PC-9 (cell line): ENCODE measurements around the gene ADARB2. TPM values are rescaled to one million over a fixed set of nuclear protein-coding genes. Genes with fewer than 3 reads are reported as not detected.
"Not testable (repeated sequence)": the region's sequence is repeated elsewhere in the genome, so short reads cannot be mapped to it uniquely, and the experiment has no call there.

Experiments used
- BruUV-seq: library from RNA; stranded (reverse); fragments of 400-500 nt; replicated peaks from 2 replicates; lab custom pipeline; 2021; lab: Mats Ljungman, UMichigan
- CTCF ChIA-PET: fragments of 300-600 bp; sonication (Branson Sonifier 250); formaldehyde crosslinking; loops from one replicate; lab custom pipeline; 2022; ENCODE audit warnings: antibody characterized with exemption; lab: Charles Lee
- POLR2A ChIA-PET: fragments of 300-600 bp; sonication (Branson Sonifier 250); formaldehyde crosslinking; loops from one replicate; lab custom pipeline; 2022; ENCODE audit warnings: antibody characterized with exemption; ENCODE audit not compliant: unreplicated experiment; lab: Charles Lee
- DNase-seq, 2 experiments: peaks; one replicate each; pipeline versions ENCODE4 v3.0.0 to v3.0.0-alpha.2; 2015 to 2022; ENCODE audit warnings: mixed read lengths in 1 of 2
- H2AFZ ChIP-seq: fragments of 200-600 bp; sonication (generic); 2 replicates; pipeline ENCODE4 v1.8.1; 2017; ENCODE audit warnings: antibody characterized with exemption
- H3F3A ChIP-seq: fragments of 200-600 bp; sonication (generic); 2 replicates; pipeline ENCODE4 v1.8.1; 2017; ENCODE audit warnings: antibody characterized with exemption, mild to moderate bottlenecking, low read depth; ENCODE audit not compliant: insufficient read depth
- H3K27ac ChIP-seq: fragments of 200-600 bp; sonication (generic); 2 replicates; pipeline ENCODE4 v1.6.1; 2016; ENCODE audit warnings: mixed run types
- H3K27me3 ChIP-seq: fragments of 200-600 bp; sonication (generic); 2 replicates; pipeline ENCODE4 v1.6.1; 2016; ENCODE audit warnings: low read depth, mixed run types; ENCODE audit not compliant: insufficient read depth
- H3K36me3 ChIP-seq: fragments of 200-600 bp; sonication (generic); 2 replicates; pipeline ENCODE4 v1.6.1; 2016; ENCODE audit warnings: low read depth, mixed run types
- H3K4me1 ChIP-seq: fragments of 200-600 bp; sonication (generic); replicated peaks from 2 replicates; pipeline ENCODE4 v1.6.1; 2016; ENCODE audit warnings: mixed run types; ENCODE audit not compliant: insufficient read depth
- H3K4me2 ChIP-seq: fragments of 200-600 bp; sonication (generic); 2 replicates; pipeline ENCODE4 v1.6.1; 2017; ENCODE audit warnings: mixed run types
- H3K4me3 ChIP-seq: fragments of 200-600 bp; sonication (generic); 2 replicates; pipeline ENCODE4 v1.6.1; 2016; ENCODE audit warnings: mixed run types
- H3K79me2 ChIP-seq: fragments of 200-600 bp; sonication (generic); 2 replicates; pipeline ENCODE4 v1.6.1; 2017; ENCODE audit warnings: low read depth, mixed run types
- H3K9me2 ChIP-seq: fragments of 200-600 bp; sonication (generic); 2 replicates; pipeline ENCODE4 v1.8.1; 2017; ENCODE audit warnings: mild to moderate bottlenecking; ENCODE audit not compliant: insufficient read depth
- H3K9me3 ChIP-seq: fragments of 200-600 bp; sonication (generic); 2 replicates; pipeline ENCODE4 v1.8.1; 2016; ENCODE audit warnings: low read depth; ENCODE audit not compliant: insufficient read depth
- H4K20me1 ChIP-seq: fragments of 200-600 bp; sonication (generic); 2 replicates; pipeline ENCODE4 v1.8.1; 2017; ENCODE audit not compliant: insufficient read depth
- EZH2 ChIP-seq: fragments of 200-600 bp; sonication (generic); IDR thresholded peaks from 2 replicates; pipeline ENCODE4 v1.8.0; 2017; ENCODE audit warnings: antibody characterized with exemption, low read depth
- intact Hi-C: fragments of 100-400 bp; cut with micrococcal nuclease; formaldehyde crosslinking; loops from one replicate; pipeline ENCODE4 v1.10.0; 2022; ENCODE audit not compliant: unreplicated experiment
- total RNA-seq: library from RNA; stranded (reverse); gene quantifications from 2 replicates; pipeline ENCODE4 v1.2.3, GENCODE V29; 2021
- TF ChIP-seq, protein P1 (sequence below): fragments of 200-600 bp; sonication (generic); conservative IDR thresholded peaks from 2 replicates; pipeline ENCODE4 v1.6.1; 2017; ENCODE audit warnings: mixed run types, antibody characterized with exemption, mild to moderate bottlenecking, moderate library complexity

ADARB2 gene
- total RNA-seq, 1 experiment from 2014 or later: not detected

DNA sequence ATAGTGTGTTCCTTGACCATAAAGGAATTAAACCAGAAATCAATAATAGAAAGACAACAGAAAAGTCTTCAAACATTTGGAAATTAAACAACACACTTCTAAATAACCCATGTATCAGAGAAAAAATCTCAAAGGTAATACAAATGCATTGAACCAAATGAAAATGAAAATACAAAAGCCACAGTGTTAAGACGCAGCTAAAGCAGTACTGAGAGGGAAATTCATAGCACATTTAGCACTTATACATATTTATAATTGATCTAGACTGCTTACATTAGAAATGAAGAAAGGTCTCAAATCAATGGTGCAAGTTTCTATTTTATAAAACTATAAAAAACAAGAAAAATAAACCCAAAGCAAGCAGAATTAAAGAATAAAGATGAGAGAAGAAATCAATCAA is 306.1 kb downstream of the ADARB2 start:
- no peak overlapping the region for H3K4me2 ChIP-seq
- no peaks in the 10 kb centered on the region for H3K9me2 ChIP-seq
- TF ChIP-seq, protein P1, sequence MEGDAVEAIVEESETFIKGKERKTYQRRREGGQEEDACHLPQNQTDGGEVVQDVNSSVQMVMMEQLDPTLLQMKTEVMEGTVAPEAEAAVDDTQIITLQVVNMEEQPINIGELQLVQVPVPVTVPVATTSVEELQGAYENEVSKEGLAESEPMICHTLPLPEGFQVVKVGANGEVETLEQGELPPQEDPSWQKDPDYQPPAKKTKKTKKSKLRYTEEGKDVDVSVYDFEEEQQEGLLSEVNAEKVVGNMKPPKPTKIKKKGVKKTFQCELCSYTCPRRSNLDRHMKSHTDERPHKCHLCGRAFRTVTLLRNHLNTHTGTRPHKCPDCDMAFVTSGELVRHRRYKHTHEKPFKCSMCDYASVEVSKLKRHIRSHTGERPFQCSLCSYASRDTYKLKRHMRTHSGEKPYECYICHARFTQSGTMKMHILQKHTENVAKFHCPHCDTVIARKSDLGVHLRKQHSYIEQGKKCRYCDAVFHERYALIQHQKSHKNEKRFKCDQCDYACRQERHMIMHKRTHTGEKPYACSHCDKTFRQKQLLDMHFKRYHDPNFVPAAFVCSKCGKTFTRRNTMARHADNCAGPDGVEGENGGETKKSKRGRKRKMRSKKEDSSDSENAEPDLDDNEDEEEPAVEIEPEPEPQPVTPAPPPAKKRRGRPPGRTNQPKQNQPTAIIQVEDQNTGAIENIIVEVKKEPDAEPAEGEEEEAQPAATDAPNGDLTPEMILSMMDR: no peak
- no peak for TF ChIP-seq EZH2
- H3K36me3 ChIP-seq: no peaks in the 10 kb centered on the region
- H3K27ac ChIP-seq: no peak overlapping the region
- ChIA-PET POLR2A (no interaction called here), CTCF (no interaction called here)
- H3K79me2 ChIP-seq: no peaks in the 10 kb centered on the region
- H3K27me3 ChIP-seq: peaks cover 47% of the 10 kb centered on the region
- no peaks in the 10 kb centered on the region for H3F3A ChIP-seq
- H3K4me3 ChIP-seq: no peak overlapping the region
- DNase-seq: no peak
- no peaks in the 10 kb centered on the region for H3K9me3 ChIP-seq
- no TSS peak for BruUV-seq
- no peaks in the 10 kb centered on the region for H3K4me1 ChIP-seq
- no peak overlapping the region for H2AFZ ChIP-seq
- H4K20me1 ChIP-seq: no peaks in the 10 kb centered on the region
- intact Hi-C loops: no loop called here

DNA sequence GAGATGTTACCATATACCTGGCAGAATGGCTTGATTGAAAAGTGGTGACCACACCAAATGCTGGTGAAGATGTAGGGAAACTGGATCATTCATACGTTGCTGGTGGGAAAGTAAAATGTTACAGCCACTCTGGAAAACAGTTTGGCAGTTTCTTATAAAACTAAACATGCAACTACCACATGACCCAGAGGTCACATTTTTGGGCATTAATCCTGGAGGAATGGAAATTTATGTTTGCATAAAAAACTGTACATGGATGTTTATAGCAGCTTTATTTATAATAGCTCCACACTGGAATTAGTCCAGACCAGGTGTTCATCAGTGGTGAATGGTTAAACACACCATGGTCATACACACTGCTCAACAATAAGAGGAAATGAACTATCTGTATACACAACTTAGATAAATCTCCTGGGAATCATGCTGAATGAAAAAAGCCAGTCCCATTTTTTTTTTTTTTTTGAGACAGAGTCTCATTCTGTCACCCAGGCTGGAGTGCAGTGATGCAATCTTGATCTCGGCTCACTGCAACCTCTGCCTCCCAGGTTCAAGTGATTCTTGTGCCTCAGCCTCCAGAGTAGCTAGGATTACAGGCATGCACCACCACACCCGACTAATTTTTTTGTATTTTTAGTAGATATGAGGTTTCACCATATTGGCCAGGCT is 309.7 kb downstream of the ADARB2 start:
- H3F3A ChIP-seq, H3K79me2 ChIP-seq, intact Hi-C loops, H3K4me3 ChIP-seq, H3K4me1 ChIP-seq, H3K27ac ChIP-seq, H4K20me1 ChIP-seq, H3K4me2 ChIP-seq, H3K9me3 ChIP-seq, H3K9me2 ChIP-seq, CTCF ChIA-PET, BruUV-seq, POLR2A ChIA-PET, H3K36me3 ChIP-seq, DNase-seq, H2AFZ ChIP-seq: not testable (repeated sequence)
- peaks cover 38% of the 10 kb centered on the region for H3K27me3 ChIP-seq

DNA sequence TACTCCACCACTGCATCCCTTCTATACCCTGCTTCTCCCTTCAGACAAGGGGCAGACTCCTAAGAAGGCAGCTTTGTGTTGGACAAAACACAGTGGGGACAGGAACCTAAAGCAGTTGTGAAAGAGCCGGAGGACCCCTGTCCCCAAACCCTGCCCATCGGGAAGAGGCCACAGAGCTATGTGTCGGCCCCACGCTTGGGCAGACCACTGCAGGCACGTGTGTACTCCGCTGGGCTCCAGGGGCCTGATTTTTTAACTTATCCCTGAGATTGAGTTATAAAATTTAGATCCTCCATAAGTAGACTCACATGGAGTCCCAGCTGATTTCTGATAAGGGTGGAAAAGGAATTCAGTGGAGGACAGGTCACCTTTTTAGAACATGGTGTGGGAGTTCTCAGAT is 310.5 kb downstream of the ADARB2 start:
- Histone ChIP-seq H3K4me2 (no peak overlapping the region), H3K27me3 (peaks cover 38% of the 10 kb centered on the region), H2AFZ (no peak overlapping the region), H3K9me3 (no peaks in the 10 kb centered on the region), H3K4me1 (no peaks in the 10 kb centered on the region), H4K20me1 (no peaks in the 10 kb centered on the region), H3K27ac (no peak overlapping the region), H3F3A (no peaks in the 10 kb centered on the region), H3K4me3 (no peak overlapping the region), H3K9me2 (no peaks in the 10 kb centered on the region), H3K79me2 (no peaks in the 10 kb centered on the region), H3K36me3 (no peaks in the 10 kb centered on the region)
- CTCF ChIA-PET: no interaction called here
- no peak for TF ChIP-seq EZH2
- TF ChIP-seq, protein P1: no peak
- POLR2A ChIA-PET: no interaction called here
- DNase-seq: no peak
- intact Hi-C loops: no loop called here
- BruUV-seq: no TSS peak

- Histone ChIP-seq H3K27me3 (peaks cover 38% of the 10 kb centered on the region), H3K27ac (no peak overlapping the region), H3K4me3 (no peak overlapping the region), H3K4me2 (no peak overlapping the region), H3K9me3 (no peaks in the 10 kb centered on the region), H3K4me1 (no peaks in the 10 kb centered on the region), H4K20me1 (no peaks in the 10 kb centered on the region), H3K9me2 (no peaks in the 10 kb centered on the region), H3F3A (no peaks in the 10 kb centered on the region), H3K79me2 (no peaks in the 10 kb centered on the region), H2AFZ (no peak overlapping the region), H3K36me3 (no peaks in the 10 kb centered on the region)
- no peak for DNase-seq
- TF ChIP-seq, protein P1: no peak
- TF ChIP-seq EZH2: no peak
- CTCF ChIA-PET: no interaction called here
- no TSS peak for BruUV-seq
- POLR2A ChIA-PET: no interaction called here
- intact Hi-C loops: no loop called here
These were observed 311.4 kb downstream of the ADARB2 start for GRCh38 chr10:1425879-1426278.
